PFSK-1 (cell line): ENCODE results near the gene MCOLN1.

Source experiments
- FOXP2 ChIP-seq: optimal IDR thresholded peaks from 2 replicates; pipeline ENCODE3; 2011; ENCODE audit warnings: borderline replicate concordance, control low read depth, inconsistent platforms; ENCODE audit not compliant: insufficient read depth; ENCODE audit errors: extremely low read length, extremely low read depth
- POLR2AphosphoS5 ChIP-seq: IDR thresholded peaks from 2 replicates; pipeline ENCODE4 v1.6.1; 2012; ENCODE audit warnings: low read depth, mild to moderate bottlenecking, control low read depth, low read length, moderate library complexity
- SIN3A ChIP-seq: IDR thresholded peaks from 2 replicates; pipeline ENCODE4 v1.6.1; 2012; ENCODE audit warnings: mild to moderate bottlenecking, low read length, moderate library complexity, borderline replicate concordance; ENCODE audit not compliant: insufficient read depth
- TAF1 ChIP-seq: IDR thresholded peaks from 2 replicates; pipeline ENCODE4 v1.6.1; 2012; ENCODE audit warnings: low read length, control low read depth, borderline replicate concordance; ENCODE audit not compliant: insufficient read depth
- TF ChIP-seq, protein P1 (sequence below), 2 experiments: IDR thresholded peaks; 2 replicates each; pipeline versions ENCODE4 v1.6.1 to v1.8.0; 2011 to 2012; ENCODE audit warnings: low read depth in 2 of 2, low read length in 2 of 2, control low read depth in 1 of 2, inconsistent platforms in 1 of 2, mild to moderate bottlenecking in 1 of 2, moderate library complexity in 1 of 2; ENCODE audit not compliant: insufficient read depth in 1 of 2

Gene MCOLN1

GRCh38 chr19:7483720-7484201 is 38.7 kb upstream of the MCOLN1 start:
- no peak for TF ChIP-seq TAF1
- TF ChIP-seq SIN3A: no peak
- TF ChIP-seq FOXP2: no peak
- TF ChIP-seq, protein P1, sequence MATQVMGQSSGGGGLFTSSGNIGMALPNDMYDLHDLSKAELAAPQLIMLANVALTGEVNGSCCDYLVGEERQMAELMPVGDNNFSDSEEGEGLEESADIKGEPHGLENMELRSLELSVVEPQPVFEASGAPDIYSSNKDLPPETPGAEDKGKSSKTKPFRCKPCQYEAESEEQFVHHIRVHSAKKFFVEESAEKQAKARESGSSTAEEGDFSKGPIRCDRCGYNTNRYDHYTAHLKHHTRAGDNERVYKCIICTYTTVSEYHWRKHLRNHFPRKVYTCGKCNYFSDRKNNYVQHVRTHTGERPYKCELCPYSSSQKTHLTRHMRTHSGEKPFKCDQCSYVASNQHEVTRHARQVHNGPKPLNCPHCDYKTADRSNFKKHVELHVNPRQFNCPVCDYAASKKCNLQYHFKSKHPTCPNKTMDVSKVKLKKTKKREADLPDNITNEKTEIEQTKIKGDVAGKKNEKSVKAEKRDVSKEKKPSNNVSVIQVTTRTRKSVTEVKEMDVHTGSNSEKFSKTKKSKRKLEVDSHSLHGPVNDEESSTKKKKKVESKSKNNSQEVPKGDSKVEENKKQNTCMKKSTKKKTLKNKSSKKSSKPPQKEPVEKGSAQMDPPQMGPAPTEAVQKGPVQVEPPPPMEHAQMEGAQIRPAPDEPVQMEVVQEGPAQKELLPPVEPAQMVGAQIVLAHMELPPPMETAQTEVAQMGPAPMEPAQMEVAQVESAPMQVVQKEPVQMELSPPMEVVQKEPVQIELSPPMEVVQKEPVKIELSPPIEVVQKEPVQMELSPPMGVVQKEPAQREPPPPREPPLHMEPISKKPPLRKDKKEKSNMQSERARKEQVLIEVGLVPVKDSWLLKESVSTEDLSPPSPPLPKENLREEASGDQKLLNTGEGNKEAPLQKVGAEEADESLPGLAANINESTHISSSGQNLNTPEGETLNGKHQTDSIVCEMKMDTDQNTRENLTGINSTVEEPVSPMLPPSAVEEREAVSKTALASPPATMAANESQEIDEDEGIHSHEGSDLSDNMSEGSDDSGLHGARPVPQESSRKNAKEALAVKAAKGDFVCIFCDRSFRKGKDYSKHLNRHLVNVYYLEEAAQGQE (IDR thresholded peaks at IDR 0.05; ENCODE audit: insufficient read depth in 1 of 2, low read depth in 2 of 2, low read length in 2 of 2): no peak
- no peak for TF ChIP-seq POLR2AphosphoS5

DNA sequence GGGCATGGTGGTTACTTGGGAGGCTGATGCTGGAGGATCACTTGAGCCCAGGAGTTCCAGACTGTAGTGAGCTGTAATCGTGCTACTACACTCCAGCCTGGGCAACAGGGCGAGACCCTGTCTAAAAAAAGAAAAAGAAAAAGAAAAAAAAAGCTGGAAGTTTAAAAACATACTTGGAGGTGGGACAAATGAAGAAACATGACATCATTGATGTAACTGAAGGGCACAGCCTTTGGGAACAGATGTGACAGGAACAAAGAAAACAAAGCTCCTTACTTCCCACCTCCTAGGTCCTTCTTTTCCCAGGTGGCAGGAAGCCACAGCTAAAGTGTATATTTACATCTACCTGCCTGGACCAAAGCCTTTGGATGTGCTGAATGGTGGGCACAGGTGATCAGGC is 35.5 kb upstream of the MCOLN1 start:
- TF ChIP-seq TAF1 (no peak), FOXP2 (no peak), SIN3A (no peak), POLR2AphosphoS5 (no peak)
- TF ChIP-seq, protein P1 (IDR thresholded peaks at IDR 0.05; ENCODE audit: insufficient read depth in 1 of 2, low read depth in 2 of 2, low read length in 2 of 2): no peak

- TF ChIP-seq, protein P1 (IDR thresholded peaks at IDR 0.05; ENCODE audit: insufficient read depth in 1 of 2, low read depth in 2 of 2, low read length in 2 of 2): no peak
- TF ChIP-seq TAF1 (peak; percentile 51; the same call in 1 of the 2 replicates), POLR2AphosphoS5 (peak; percentile 80), FOXP2 (peak; percentile 62), SIN3A (no peak)
These were observed 33.6 kb upstream of the MCOLN1 start, which contains the start of gene PEX11G for GRCh38 chr19:7488736-7489353. PEX11G (minus strand) TSS chr19:7489035; CDS start chr19:7489010, 25 bp downstream.

GRCh38 chr19:7489609-7490044 is 32.8 kb upstream of the MCOLN1 start:
- no peak for TF ChIP-seq SIN3A
- no peak for TF ChIP-seq POLR2AphosphoS5
- TF ChIP-seq, protein P1 (IDR thresholded peaks at IDR 0.05; ENCODE audit: insufficient read depth in 1 of 2, low read depth in 2 of 2, low read length in 2 of 2): no peak
- no peak for TF ChIP-seq TAF1
- no peak for TF ChIP-seq FOXP2
